Esophagus muscularis mucosa (tissue), 4 donors: ENCODE data around the gene IGSF5. TPM values are rescaled to one million over a fixed set of nuclear protein-coding genes. Genes with fewer than 3 reads are reported as not detected.

Source experiments
- DNase-seq: peaks from one replicate; pipeline ENCODE4 v3.0.0-alpha.2; 2017; ENCODE audit errors: extremely low spot score
- H3K27ac ChIP-seq, 4 donors: fragments of 200-600 bp; sonication (generic); replicated peaks in 1 of 4; 1 replicate in 3 of 4; 2 replicates in 1 of 4; pipeline ENCODE4 v1.5.1; 2016 to 2019; ENCODE audit warnings: mild to moderate bottlenecking in 1 of 4
- H3K27me3 ChIP-seq, 4 donors: fragments of 200-600 bp; sonication (generic); one replicate each; pipeline versions ENCODE4 v1.5.1 to v1.6.0; 2016 to 2019
- H3K36me3 ChIP-seq, 4 donors: fragments of 200-600 bp; sonication (generic); one replicate each; pipeline ENCODE4 v1.5.1; 2016 to 2019
- H3K4me1 ChIP-seq, 4 donors: fragments of 200-600 bp; sonication (generic); one replicate each; pipeline ENCODE4 v1.5.1; 2016 to 2019
- H3K4me3 ChIP-seq, 4 donors: fragments of 200-600 bp; sonication (generic); 1 replicate in 2 of 4; 2 replicates in 2 of 4; pipeline ENCODE4 v1.5.1; 2016 to 2019; ENCODE audit warnings: mild to moderate bottlenecking in 4 of 4, moderate library complexity in 1 of 4
- H3K9me3 ChIP-seq, 4 donors: fragments of 200-600 bp; sonication (generic); 1 replicate in 3 of 4; 2 replicates in 1 of 4; pipeline ENCODE4 v1.5.1; 2016 to 2019
- CTCF ChIP-seq, 3 experiments: fragments of 200-600 bp in 2 of 3; fragments of 450-650 bp in 1 of 3; sonication (generic) in 2 of 3; IDR thresholded peaks; one replicate each; pipeline ENCODE4 v1.5.1; 2017 to 2019; ENCODE audit warnings: antibody characterized with exemption in 3 of 3, mild to moderate bottlenecking in 2 of 3, moderate library complexity in 1 of 3
- EP300 ChIP-seq: sonication (generic); formaldehyde crosslinking; IDR thresholded peaks from one replicate; pipeline ENCODE4 v1.6.1; 2017; ENCODE audit warnings: antibody characterized with exemption
- POLR2A ChIP-seq: fragments of 450-650 bp; IDR thresholded peaks from one replicate; pipeline ENCODE4 v1.6.1; 2017; ENCODE audit warnings: antibody characterized with exemption, moderate library complexity, mild to moderate bottlenecking, low read depth
- POLR2AphosphoS5 ChIP-seq, 2 donors: sonication (generic); formaldehyde crosslinking; IDR thresholded peaks; one replicate each; pipeline ENCODE4 v1.6.1; 2017; ENCODE audit warnings: antibody characterized with exemption in 2 of 2
- WGBS: methylation state at CpG from one replicate; pipeline ENCODE4 v1.1.5; 2018; 5-methylcytosine and 5-hydroxymethylcytosine counted together
- intact Hi-C: fragments of 100-400 bp; cut with DNase I; formaldehyde crosslinking; loops from one replicate; pipeline ENCODE4 v1.15.1; 2023
- total RNA-seq, 4 donors: library from RNA; depleted of rRNA; stranded (reverse); fragments of >200 nt; gene quantifications; one replicate each; pipeline versions ENCODE4 v1.1.0 to v1.2.1, GENCODE V29; 2016

IGSF5 gene
- total RNA-seq, 4 donors from 2014 or later = not detected

DNA sequence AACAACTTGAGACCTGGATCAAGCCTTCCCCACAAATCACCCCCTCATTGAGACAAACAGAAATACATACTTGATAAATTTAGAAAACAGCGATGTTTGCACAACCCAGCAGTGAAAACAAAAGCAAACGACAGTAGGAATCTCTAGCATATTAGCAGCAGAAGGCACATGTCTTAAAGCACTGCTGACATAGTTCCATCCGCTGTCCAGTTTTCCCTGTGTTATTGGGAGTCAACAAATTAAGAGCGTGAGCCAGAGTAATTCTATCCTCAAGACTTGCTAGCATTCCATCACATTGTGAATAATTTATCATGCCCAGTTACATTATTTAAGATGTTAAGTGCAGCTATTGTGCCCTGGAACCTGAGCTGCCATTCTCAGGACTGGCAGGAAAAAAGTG, 55.3 kb downstream of the IGSF5 start:
- TF ChIP-seq CTCF (IDR thresholded peaks at IDR 0.05) = no peak
- TF ChIP-seq POLR2AphosphoS5 (IDR thresholded peaks at IDR 0.05) = no peak
- no peak for TF ChIP-seq EP300
- TF ChIP-seq POLR2A = no peak
- H3K27ac ChIP-seq = no peak overlapping the region
- intact Hi-C loops = no loop called here
- H3K36me3 ChIP-seq = no peaks in the 10 kb centered on the region
- WGBS = 82% methylated on average over 4 of the region's 4 CpGs
- no peak overlapping the region for H3K4me3 ChIP-seq
- no peaks in the 10 kb centered on the region for H3K27me3 ChIP-seq
- H3K4me1 ChIP-seq = peaks cover 0 to 4% (median 0%) of the 10 kb centered on the region in 4 donors
- DNase-seq = no peak
- no peaks in the 10 kb centered on the region for H3K9me3 ChIP-seq

DNA sequence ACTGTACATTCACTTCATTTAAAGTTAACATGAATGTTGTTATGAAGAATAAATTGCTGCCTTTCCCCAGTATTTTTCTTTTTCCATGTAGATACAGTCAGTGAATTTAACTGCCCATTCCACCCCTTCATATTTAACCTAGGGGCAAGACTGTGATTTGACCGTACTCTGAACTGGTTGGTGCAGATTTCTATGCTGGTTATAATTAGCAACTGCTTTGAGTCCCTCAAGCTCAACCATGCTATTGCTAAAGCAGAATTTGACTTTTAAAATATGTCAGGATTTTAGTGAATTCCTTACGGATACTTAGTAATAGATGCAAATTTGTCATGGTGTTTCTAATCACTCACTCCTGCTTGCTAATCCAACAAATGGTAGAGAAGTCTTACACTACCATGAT, 57.2 kb downstream of the IGSF5 start:
- H3K27ac ChIP-seq = no peak overlapping the region
- no peaks in the 10 kb centered on the region for H3K27me3 ChIP-seq
- no peaks in the 10 kb centered on the region for H3K9me3 ChIP-seq
- peaks cover 0 to 4% (median 0%) of the 10 kb centered on the region in 4 donors for H3K4me1 ChIP-seq
- no peaks in the 10 kb centered on the region for H3K36me3 ChIP-seq
- H3K4me3 ChIP-seq = no peak overlapping the region
- intact Hi-C loops = no loop called here
- TF ChIP-seq POLR2AphosphoS5 (IDR thresholded peaks at IDR 0.05) (no peak), POLR2A (no peak), CTCF (IDR thresholded peaks at IDR 0.05) (no peak), EP300 (no peak)
- 91% methylated on average over 2 of the region's 2 CpGs for WGBS
- DNase-seq = no peak

DNA sequence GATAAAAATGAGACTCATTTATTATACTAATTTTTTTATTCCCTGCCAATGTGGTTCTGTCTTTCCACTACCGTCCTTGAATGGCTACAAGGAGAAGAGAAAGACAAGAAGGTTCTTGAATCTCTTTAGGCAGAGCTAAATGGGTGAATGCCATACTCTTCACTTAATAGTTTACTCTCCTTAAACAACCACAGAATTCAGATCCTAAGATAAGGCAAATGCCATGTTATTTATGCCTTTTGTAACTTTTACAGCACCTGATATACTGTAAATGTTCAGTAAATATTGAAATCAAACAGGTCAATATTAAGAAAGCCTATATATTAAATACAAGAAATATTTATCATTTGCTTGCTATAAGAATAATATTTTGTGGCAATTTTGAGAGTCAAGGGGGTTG, 58.4 kb downstream of the IGSF5 start:
- WGBS = 92% methylated on average over 1 of the region's 1 CpG
- Histone ChIP-seq H3K36me3 (no peaks in the 10 kb centered on the region), H3K4me1 (peaks cover 0 to 4% (median 0%) of the 10 kb centered on the region in 4 donors), H3K27me3 (no peaks in the 10 kb centered on the region), H3K9me3 (no peaks in the 10 kb centered on the region), H3K27ac (no peak overlapping the region), H3K4me3 (no peak overlapping the region)
- intact Hi-C loops = no loop called here
- TF ChIP-seq EP300 (no peak), CTCF (IDR thresholded peaks at IDR 0.05) (no peak), POLR2A (no peak), POLR2AphosphoS5 (IDR thresholded peaks at IDR 0.05) (no peak)
- DNase-seq = no peak

GRCh38 chr21:39804240-39804639, 59.3 kb downstream of the IGSF5 start:
- no peak for DNase-seq
- TF ChIP-seq POLR2A = no peak
- TF ChIP-seq EP300 = no peak
- TF ChIP-seq CTCF (IDR thresholded peaks at IDR 0.05) = no peak
- no peak for TF ChIP-seq POLR2AphosphoS5 (IDR thresholded peaks at IDR 0.05)
- Histone ChIP-seq H3K4me3 (no peak overlapping the region), H3K36me3 (no peaks in the 10 kb centered on the region), H3K9me3 (no peaks in the 10 kb centered on the region), H3K27me3 (no peaks in the 10 kb centered on the region), H3K4me1 (peaks cover 0 to 1% (median 0%) of the 10 kb centered on the region in 4 donors), H3K27ac (no peak overlapping the region)
- intact Hi-C loops = no loop called here
- 95% methylated on average over 3 of the region's 3 CpGs for WGBS

- intact Hi-C loops = no loop called here
- no peak overlapping the region for H3K27ac ChIP-seq
- no peaks in the 10 kb centered on the region for H3K4me1 ChIP-seq
- no peak for TF ChIP-seq CTCF (IDR thresholded peaks at IDR 0.05)
- TF ChIP-seq EP300 = no peak
- no peak for TF ChIP-seq POLR2A
- no peak for TF ChIP-seq POLR2AphosphoS5 (IDR thresholded peaks at IDR 0.05)
- H3K27me3 ChIP-seq = no peaks in the 10 kb centered on the region
- 80% methylated on average over 1 of the region's 1 CpG for WGBS
- H3K4me3 ChIP-seq = no peak overlapping the region
- DNase-seq = no peak
- H3K9me3 ChIP-seq = no peaks in the 10 kb centered on the region
- no peaks in the 10 kb centered on the region for H3K36me3 ChIP-seq
Observed at GRCh38 chr21:39805983-39806382, 61.0 kb downstream of the IGSF5 start.
